Measurements from ENCODE around the gene TMEM89.

The TMEM89 gene

DNA sequence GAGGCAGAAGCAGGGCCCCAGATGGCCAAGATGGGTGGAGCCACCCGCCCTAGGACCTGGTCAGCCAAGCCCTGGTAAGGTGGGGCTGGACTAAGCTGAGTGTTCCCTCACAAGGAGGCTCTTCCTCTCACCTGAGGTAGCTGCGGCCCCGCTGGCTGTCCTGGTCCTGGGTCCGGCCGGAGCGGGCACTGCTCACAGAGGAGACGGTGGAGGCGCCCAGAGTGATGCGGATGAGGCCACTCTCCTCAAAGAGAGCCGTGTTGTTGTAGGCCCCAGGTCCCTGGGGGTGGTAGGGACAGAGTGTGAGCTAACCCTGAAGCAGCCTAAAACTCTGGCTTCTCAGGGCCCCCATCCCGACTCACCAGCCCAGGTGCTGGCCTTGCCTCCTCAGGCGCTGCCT lies 21.0 kb upstream of the TMEM89 start:
- no peak for DNase-seq (ENCODE audit: low read depth in 2 of 2, low spot score in 1 of 2)

GRCh38 chr3:48641396-48641795 lies 19.8 kb upstream of the TMEM89 start:
- DNase-seq (ENCODE audit: low read depth in 2 of 2, low spot score in 1 of 2) = no peak

GRCh38 chr3:48639944-48640606 lies 18.5 kb upstream of the TMEM89 start:
- DNase-seq (ENCODE audit: low read depth in 2 of 2, low spot score in 1 of 2) = no peak

- DNase-seq (ENCODE audit: low read depth in 2 of 2, low spot score in 1 of 2) = no peak
These were observed 15.7 kb upstream of the TMEM89 start for GRCh38 chr3:48637305-48637704.

DNA sequence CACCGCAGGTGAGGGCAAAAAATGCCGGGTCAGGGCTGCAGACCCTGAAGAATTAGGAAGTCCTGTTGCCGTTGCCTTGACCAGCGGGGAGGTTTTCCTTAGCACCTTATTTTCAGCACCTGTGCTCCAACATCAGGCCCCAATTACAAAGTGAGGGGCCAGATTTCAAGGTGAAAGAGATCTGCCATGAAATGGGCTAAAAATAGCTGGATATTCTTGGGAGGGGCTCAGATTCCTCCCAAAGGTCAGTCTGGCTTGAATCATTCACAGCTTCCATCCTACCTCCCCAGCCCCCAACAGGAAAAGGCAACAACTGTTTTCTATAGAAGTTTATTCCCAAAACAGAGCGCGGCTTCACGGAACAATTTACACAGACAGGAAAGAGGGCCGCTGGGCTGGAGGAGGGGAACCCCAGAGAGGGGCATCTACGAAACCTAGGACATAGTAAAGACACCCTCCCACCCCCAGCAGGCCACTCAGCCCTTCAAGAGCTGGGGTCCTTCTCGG lies 14.6 kb upstream of the TMEM89 start:
- no peak for DNase-seq (ENCODE audit: low read depth in 2 of 2, low spot score in 1 of 2)

DNA sequence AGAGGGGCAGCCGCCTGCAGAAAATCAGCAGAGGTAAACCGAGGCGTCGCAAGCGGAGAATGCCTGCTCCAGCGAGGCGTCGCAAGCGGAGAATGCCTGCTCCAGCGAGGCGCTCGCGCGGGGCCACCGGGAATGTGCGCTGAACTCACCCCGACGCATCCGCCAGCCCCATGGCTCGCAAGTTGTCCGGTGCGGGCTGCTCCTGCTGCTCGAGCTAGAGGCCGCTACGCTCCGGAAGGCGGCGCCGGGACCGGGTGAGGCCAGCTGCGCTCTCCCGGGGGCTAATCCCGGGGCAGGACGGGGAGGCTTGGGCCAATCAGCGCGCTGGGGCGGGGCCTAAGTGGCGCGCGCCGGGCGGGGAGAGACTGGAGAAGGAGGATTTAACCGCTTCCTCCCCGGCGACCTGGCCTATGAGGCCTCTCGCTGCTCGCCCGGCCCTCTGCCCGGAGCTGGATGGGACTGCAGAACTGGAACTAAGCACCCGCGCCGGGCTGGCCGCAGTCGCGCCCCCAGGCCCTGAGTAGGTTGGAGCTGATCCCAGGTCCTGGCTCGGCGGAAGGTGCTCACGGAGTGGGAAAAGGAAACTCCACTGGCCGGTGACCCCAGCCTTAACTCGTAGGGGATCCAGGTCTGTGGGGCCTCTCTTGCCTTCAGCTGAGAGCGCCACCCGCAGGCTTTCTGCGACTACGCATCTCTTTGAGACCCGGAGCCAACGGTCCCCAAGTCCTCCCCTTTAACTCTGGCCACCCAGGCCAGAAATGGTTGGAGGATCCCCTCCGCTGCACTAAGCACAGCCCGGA lies 13.9 kb upstream of the TMEM89 start, which contains the start of gene SLC26A6:
Gene SLC26A6, minus strand, starts transcription at position 240 of the 800 bp plus-strand sequence. Its CDS starts 68 bp downstream, at position 172.
- peak; percentile 81 to 84 for DNase-seq (ENCODE audit: low read depth in 2 of 2, low spot score in 1 of 2)

GRCh38 chr3:48634661-48635221 lies 13.2 kb upstream of the TMEM89 start:
- peak in 1 of 2 donors; percentile 32 for DNase-seq (ENCODE audit: low read depth in 2 of 2, low spot score in 1 of 2)

DNA sequence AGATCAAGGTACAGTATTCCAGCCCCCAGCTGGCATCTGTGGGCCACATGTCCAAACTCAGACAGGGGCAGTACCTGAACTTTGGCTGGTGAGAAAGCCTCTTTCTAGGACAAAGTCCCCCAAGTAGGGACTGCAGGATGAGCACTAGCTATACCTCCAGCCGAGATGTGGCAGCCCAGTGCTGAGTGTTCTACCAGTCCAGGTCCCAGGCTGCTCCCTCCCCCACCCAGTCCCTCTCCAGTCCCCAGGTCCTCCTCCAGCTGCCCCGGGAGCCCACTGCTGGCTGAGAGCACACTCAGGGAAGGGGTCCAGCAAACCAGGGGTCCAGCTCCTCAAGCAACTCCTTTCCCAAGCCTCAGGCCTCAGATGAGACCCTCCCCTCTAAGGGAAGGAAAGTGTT lies 12.2 kb upstream of the TMEM89 start:
- no peak for DNase-seq (ENCODE audit: low read depth in 2 of 2, low spot score in 1 of 2)

GRCh38 chr3:48633256-48633655 lies 11.7 kb upstream of the TMEM89 start:
- no peak for DNase-seq (ENCODE audit: low read depth in 2 of 2, low spot score in 1 of 2)

GRCh38 chr3:48631516-48632448 lies 10.2 kb upstream of the TMEM89 start:
- DNase-seq (ENCODE audit: low read depth in 2 of 2, low spot score in 1 of 2) = no peak

GRCh38 chr3:48630833-48631232 lies 9.3 kb upstream of the TMEM89 start:
- DNase-seq (ENCODE audit: low read depth in 2 of 2, low spot score in 1 of 2) = no peak

- DNase-seq (ENCODE audit: low read depth in 2 of 2, low spot score in 1 of 2) = no peak
These were observed 8.8 kb upstream of the TMEM89 start for GRCh38 chr3:48630407-48630806.

GRCh38 chr3:48629894-48630293 lies 8.3 kb upstream of the TMEM89 start:
- no peak for DNase-seq (ENCODE audit: low read depth in 2 of 2, low spot score in 1 of 2)

DNA sequence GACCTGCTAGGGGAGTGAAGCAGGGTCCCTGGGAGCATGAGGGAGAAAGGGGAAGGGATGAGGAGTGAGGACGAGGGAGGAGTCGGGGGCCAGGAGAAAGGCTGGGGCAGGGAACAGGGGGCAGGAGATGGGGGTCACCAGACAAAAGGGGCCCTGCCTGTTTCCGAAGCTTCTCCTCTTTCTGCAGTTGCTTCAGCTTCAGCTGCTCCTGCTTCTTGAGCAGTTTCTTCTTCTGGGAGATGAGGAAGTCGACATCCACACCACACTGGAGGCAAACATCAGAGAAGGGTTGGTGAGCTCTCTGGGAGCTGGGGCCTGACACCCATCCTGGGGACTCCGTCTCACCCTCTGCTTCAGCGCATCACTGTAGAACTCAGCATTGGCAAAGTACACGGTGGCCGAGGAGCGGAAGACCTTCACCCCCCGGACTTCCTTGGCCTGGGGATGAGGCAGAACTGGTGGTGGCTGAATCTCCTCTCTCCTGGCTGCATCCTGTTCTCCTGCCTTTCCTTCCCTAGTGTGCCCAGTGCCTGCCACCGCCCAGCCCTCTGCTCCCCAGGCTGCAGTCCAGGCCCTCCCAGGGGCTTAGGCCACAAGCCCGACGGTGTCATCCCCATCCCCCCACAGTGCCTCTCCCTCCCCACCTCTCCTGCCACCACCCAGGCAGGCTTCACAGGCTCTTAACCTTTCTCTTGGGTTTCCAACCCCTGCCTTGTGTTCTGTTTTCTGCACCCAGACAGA lies 6.9 kb upstream of the TMEM89 start:
- no peak for DNase-seq (ENCODE audit: low read depth in 2 of 2, low spot score in 1 of 2)

DNA sequence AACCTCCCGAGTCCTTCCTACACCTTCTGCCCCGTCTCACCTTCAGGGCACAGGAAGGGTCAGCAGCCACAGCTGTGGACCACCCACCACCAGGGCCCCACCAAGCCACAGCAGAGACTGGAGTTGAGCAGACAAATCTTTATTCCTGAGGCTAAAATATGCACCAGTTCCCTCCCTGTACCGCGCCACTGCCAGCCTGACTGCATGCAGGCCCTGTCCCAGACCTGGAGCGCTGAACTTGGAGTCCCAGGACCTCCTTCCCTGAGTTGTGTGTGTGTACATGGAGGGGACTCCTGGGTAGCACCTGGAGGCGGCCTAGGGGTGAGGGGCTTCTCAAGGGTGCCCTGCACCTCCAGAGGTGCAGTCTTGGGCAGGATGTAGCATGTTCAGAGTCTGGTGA lies 4.0 kb upstream of the TMEM89 start:
- no peak for DNase-seq (ENCODE audit: low read depth in 2 of 2, low spot score in 1 of 2)

GRCh38 chr3:48624767-48625166 lies 3.2 kb upstream of the TMEM89 start:
- no peak for DNase-seq (ENCODE audit: low read depth in 2 of 2, low spot score in 1 of 2)

GRCh38 chr3:48623851-48624547 lies 2.4 kb upstream of the TMEM89 start:
- DNase-seq (ENCODE audit: low read depth in 2 of 2, low spot score in 1 of 2) = no peak

- DNase-seq (ENCODE audit: low read depth in 2 of 2, low spot score in 1 of 2) = no peak
These were observed 1.7 kb downstream of the TMEM89 start for GRCh38 chr3:48619541-48620524.

Measured in stimulated activated CD8-positive, alpha-beta memory T cell treated with anti-CD3 and anti-CD28 coated beads, Interleukin-4, amount 100 ng/mL, for 1 hour (primary cell).